ENCODE data around the gene SCGN. TPM values are rescaled to one million over a fixed set of nuclear protein-coding genes. Genes with fewer than 3 reads are reported as not detected.

SCGN gene
- total RNA-seq, 4 donors from 2014 or later, result 0.35 to 3.6 (median 1.3) TPM; not detected in 1

- H3K9me3 ChIP-seq, result no peaks in the 10 kb centered on the region
- ATAC-seq, result no peak
- WGBS, 2 donors (ENCODE audit: low coverage in 1 of 2), result 65 to 74% methylated on average over 3 to 4 of the region's 4 CpGs
- H3K27me3 ChIP-seq, result peaks cover 16% of the 10 kb centered on the region
- H3K27ac ChIP-seq, result no peak overlapping the region
- no peaks in the 10 kb centered on the region for H3K4me1 ChIP-seq
- H3K4me3 ChIP-seq, result no peak overlapping the region
- TF ChIP-seq POLR2A (IDR thresholded peaks at IDR 0.05), result no peak
- TF ChIP-seq CTCF (IDR thresholded peaks at IDR 0.05), result no peak
- TF ChIP-seq EP300 (IDR thresholded peaks at IDR 0.05), result no peak
- no peak for TF ChIP-seq POLR2AphosphoS5 (IDR thresholded peaks at IDR 0.05)
- H3K36me3 ChIP-seq, result no peaks in the 10 kb centered on the region
Observed at GRCh38 chr6:25628471-25629197, 23.4 kb upstream of the SCGN start.

GRCh38 chr6:25629198-25629576, 22.8 kb upstream of the SCGN start:
- Histone ChIP-seq H3K36me3 (no peaks in the 10 kb centered on the region), H3K9me3 (no peaks in the 10 kb centered on the region), H3K4me1 (no peaks in the 10 kb centered on the region), H3K27ac (no peak overlapping the region), H3K4me3 (no peak overlapping the region), H3K27me3 (peaks cover 16% of the 10 kb centered on the region)
- 46 to 62% methylated on average over 2 to 4 of the region's 4 CpGs for WGBS, 2 donors (ENCODE audit: low coverage in 1 of 2)
- no peak for ATAC-seq
- no peak for TF ChIP-seq POLR2A (IDR thresholded peaks at IDR 0.05)
- TF ChIP-seq POLR2AphosphoS5 (IDR thresholded peaks at IDR 0.05), result no peak
- TF ChIP-seq CTCF (IDR thresholded peaks at IDR 0.05), result no peak
- TF ChIP-seq EP300 (IDR thresholded peaks at IDR 0.05), result no peak

GRCh38 chr6:25630508-25631278, 21.3 kb upstream of the SCGN start:
- 54 to 58% methylated on average over 4 of the region's 4 CpGs for WGBS, 2 donors (ENCODE audit: low coverage in 1 of 2)
- Histone ChIP-seq H3K36me3 (no peaks in the 10 kb centered on the region), H3K4me3 (no peak overlapping the region), H3K27ac (no peak overlapping the region), H3K4me1 (no peaks in the 10 kb centered on the region), H3K9me3 (no peaks in the 10 kb centered on the region), H3K27me3 (peaks cover 16% of the 10 kb centered on the region)
- no peak for TF ChIP-seq CTCF (IDR thresholded peaks at IDR 0.05)
- no peak for TF ChIP-seq POLR2A (IDR thresholded peaks at IDR 0.05)
- TF ChIP-seq POLR2AphosphoS5 (IDR thresholded peaks at IDR 0.05), result no peak
- TF ChIP-seq EP300 (IDR thresholded peaks at IDR 0.05), result no peak
- ATAC-seq, result no peak

GRCh38 chr6:25635886-25636317, 16.1 kb upstream of the SCGN start:
- peaks cover 22% of the 10 kb centered on the region for H3K27me3 ChIP-seq
- no peak for ATAC-seq

More at GRCh38 chr6:25635886-25636317, 16.1 kb upstream of the SCGN start:
- no peaks in the 10 kb centered on the region for H3K9me3 ChIP-seq
- TF ChIP-seq POLR2AphosphoS5 (IDR thresholded peaks at IDR 0.05) (no peak), CTCF (IDR thresholded peaks at IDR 0.05) (no peak), POLR2A (IDR thresholded peaks at IDR 0.05) (no peak), EP300 (IDR thresholded peaks at IDR 0.05) (no peak)
- no peaks in the 10 kb centered on the region for H3K4me1 ChIP-seq
- no peak overlapping the region for H3K4me3 ChIP-seq
- H3K27ac ChIP-seq, result no peak overlapping the region
- no peaks in the 10 kb centered on the region for H3K36me3 ChIP-seq
- 83 to 85% methylated on average over 2 of the region's 2 CpGs for WGBS, 2 donors (ENCODE audit: low coverage in 1 of 2)

Measured in gastroesophageal sphincter (tissue), 4 donors.